ENCODE measurements around the gene KIAA0319L.
A peak's percentile ranks its signal among the peaks of the same experiment; 100 is the strongest.

Gene KIAA0319L

GRCh38 chr1:35561972-35562680 lies 4.9 kb upstream of the KIAA0319L start:
- no peak for DNase-seq (ENCODE audit: low spot score)

GRCh38 chr1:35561297-35561971 lies 4.2 kb upstream of the KIAA0319L start:
- no peak for DNase-seq (ENCODE audit: low spot score)

GRCh38 chr1:35560256-35561225 lies 3.3 kb upstream of the KIAA0319L start:
- DNase-seq (ENCODE audit: low spot score): peak; percentile 77

- peak; percentile 75 for DNase-seq (ENCODE audit: low spot score)
Observed at GRCh38 chr1:35559317-35559944, 2.2 kb upstream of the KIAA0319L start.

GRCh38 chr1:35558374-35559316 lies 1.4 kb upstream of the KIAA0319L start:
- DNase-seq (ENCODE audit: low spot score): peak; percentile 70

- DNase-seq (ENCODE audit: low spot score): peak; percentile 96
Observed at GRCh38 chr1:35557611-35558373, 589 bp upstream of the KIAA0319L start, which contains the start of gene NCDN. Gene NCDN, plus strand, starts transcription at chr1:35557799. Its CDS starts 392 bp downstream, at chr1:35558191.

- DNase-seq (ENCODE audit: low spot score): no peak
Observed at GRCh38 chr1:35556484-35557117, 602 bp downstream of the KIAA0319L start.

- no peak for DNase-seq (ENCODE audit: low spot score)
Observed at GRCh38 chr1:35555601-35556477, 1.4 kb downstream of the KIAA0319L start.

GRCh38 chr1:35555212-35555584 lies 2.0 kb downstream of the KIAA0319L start:
- DNase-seq (ENCODE audit: low spot score): no peak

GRCh38 chr1:35554266-35555211 lies 2.7 kb downstream of the KIAA0319L start:
- DNase-seq (ENCODE audit: low spot score): peak; percentile 75

GRCh38 chr1:35553851-35554250 lies 3.4 kb downstream of the KIAA0319L start:
- no peak for DNase-seq (ENCODE audit: low spot score)

- DNase-seq (ENCODE audit: low spot score): no peak
Observed at GRCh38 chr1:35546614-35547013, 10.6 kb downstream of the KIAA0319L start.

GRCh38 chr1:35544976-35545375 lies 12.2 kb downstream of the KIAA0319L start:
- peak; percentile 35 for DNase-seq (ENCODE audit: low spot score)

- peak; percentile 46 for DNase-seq (ENCODE audit: low spot score)
Observed at GRCh38 chr1:35539824-35540261, 17.4 kb downstream of the KIAA0319L start.

- DNase-seq (ENCODE audit: low spot score): peak; percentile 58
Observed at GRCh38 chr1:35539073-35539823, 18.0 kb downstream of the KIAA0319L start.

GRCh38 chr1:35537806-35538205 lies 19.4 kb downstream of the KIAA0319L start:
- DNase-seq (ENCODE audit: low spot score): no peak
